OCI-LY7 (cell line): ENCODE measurements around the gene TAPBP.
"Not testable (repeated sequence)": the region's sequence is repeated elsewhere in the genome, so short reads cannot be mapped to it uniquely, and the experiment has no call there.

Experiments used
- CTCF ChIP-seq: fragments of 200-600 bp; sonication (generic); conservative IDR thresholded peaks from 2 replicates; pipeline ENCODE4 v1.5.1; 2014; ENCODE audit warnings: mild to moderate bottlenecking, antibody characterized with exemption, low read length, moderate library complexity, mixed read lengths
- EZH2phosphoT487 ChIP-seq: fragments of 200-600 bp; sonication (generic); IDR thresholded peaks from 2 replicates; pipeline ENCODE4 v1.6.1; 2018; ENCODE audit warnings: low read depth, borderline replicate concordance, mild to moderate bottlenecking, mixed run types, antibody characterized with exemption, low read length, moderate library complexity, mixed read lengths

- TF ChIP-seq CTCF, EZH2phosphoT487: not testable (repeated sequence)
Measured at GRCh38 chr6:33357160-33357871, 43.4 kb upstream of the TAPBP start.
